ENCODE results near the gene LDLRAD4.

The LDLRAD4 gene

DNA sequence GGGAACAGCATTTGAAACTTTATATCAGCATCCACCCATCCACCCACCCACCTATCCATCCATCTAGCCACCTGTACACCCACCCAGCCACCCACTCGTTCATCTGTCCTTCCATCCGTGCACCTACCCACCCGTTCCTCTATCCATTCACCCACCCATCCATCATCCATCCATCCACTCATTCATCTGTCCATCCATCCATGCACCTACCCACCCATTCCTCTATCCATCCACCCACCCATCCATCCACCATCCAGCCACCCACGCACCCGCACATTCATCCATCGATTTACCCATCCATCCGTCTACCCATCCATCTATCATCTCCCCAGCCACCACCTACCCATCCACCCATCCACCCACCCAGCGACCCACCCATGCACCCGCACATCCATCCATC lies 24.8 kb downstream of the LDLRAD4 start:
- no peak for TF ChIP-seq GLIS3 (CRISPR knock-in tag; IDR thresholded peaks at IDR 0.05)
- TF ChIP-seq ZC3H10 (CRISPR knock-in tag; IDR thresholded peaks at IDR 0.05): no peak
- TF ChIP-seq CSDC2 (CRISPR knock-in tag; IDR thresholded peaks at IDR 0.05): no peak
- TF ChIP-seq, protein P1, sequence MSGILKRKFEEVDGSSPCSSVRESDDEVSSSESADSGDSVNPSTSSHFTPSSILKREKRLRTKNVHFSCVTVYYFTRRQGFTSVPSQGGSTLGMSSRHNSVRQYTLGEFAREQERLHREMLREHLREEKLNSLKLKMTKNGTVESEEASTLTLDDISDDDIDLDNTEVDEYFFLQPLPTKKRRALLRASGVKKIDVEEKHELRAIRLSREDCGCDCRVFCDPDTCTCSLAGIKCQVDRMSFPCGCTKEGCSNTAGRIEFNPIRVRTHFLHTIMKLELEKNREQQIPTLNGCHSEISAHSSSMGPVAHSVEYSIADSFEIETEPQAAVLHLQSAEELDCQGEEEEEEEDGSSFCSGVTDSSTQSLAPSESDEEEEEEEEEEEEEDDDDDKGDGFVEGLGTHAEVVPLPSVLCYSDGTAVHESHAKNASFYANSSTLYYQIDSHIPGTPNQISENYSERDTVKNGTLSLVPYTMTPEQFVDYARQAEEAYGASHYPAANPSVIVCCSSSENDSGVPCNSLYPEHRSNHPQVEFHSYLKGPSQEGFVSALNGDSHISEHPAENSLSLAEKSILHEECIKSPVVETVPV (CRISPR knock-in tag; IDR thresholded peaks at IDR 0.05): no peak
- no peak for ATAC-seq

DNA sequence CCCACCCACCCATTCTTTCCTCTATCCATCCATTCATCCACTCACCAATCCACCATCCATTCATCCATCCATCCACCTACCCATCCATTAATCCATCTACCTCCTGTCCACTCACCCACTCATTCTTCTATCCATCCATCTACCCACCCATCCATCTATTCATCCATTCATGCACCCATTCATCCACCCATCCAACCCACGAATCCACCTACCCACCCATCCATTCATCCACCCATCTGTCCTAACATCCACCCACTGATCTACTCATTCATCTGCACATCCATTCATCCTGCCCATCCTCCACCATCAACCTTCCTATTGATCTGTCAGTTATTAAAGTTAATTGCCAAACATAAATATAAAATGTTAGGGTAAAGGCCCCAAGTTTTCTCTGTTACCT lies 25.6 kb downstream of the LDLRAD4 start:
- TF ChIP-seq ZFP3 (CRISPR knock-in tag; IDR thresholded peaks at IDR 0.05) (no peak), ZNF8 (CRISPR knock-in tag; IDR thresholded peaks at IDR 0.05) (no peak), ARNTL (CRISPR knock-in tag; IDR thresholded peaks at IDR 0.05; ENCODE audit: borderline replicate concordance, low read depth) (no peak), PPARA (CRISPR knock-in tag; IDR thresholded peaks at IDR 0.05; ENCODE audit: borderline replicate concordance) (no peak), ZNF565 (CRISPR knock-in tag; conservative IDR thresholded peaks at IDR 0.05; ENCODE audit: low read depth) (no peak), GLIS3 (CRISPR knock-in tag; IDR thresholded peaks at IDR 0.05) (no peak), ZFP30 (CRISPR knock-in tag; IDR thresholded peaks at IDR 0.05) (no peak), ZNF70 (CRISPR knock-in tag; IDR thresholded peaks at IDR 0.05) (no peak), TCF4 (CRISPR knock-in tag; IDR thresholded peaks at IDR 0.05; ENCODE audit: borderline replicate concordance) (no peak), ESRRG (CRISPR knock-in tag; IDR thresholded peaks at IDR 0.05) (no peak), CSDC2 (CRISPR knock-in tag; IDR thresholded peaks at IDR 0.05) (no peak), RARB (CRISPR knock-in tag; IDR thresholded peaks at IDR 0.05) (no peak), OSR1 (CRISPR knock-in tag; IDR thresholded peaks at IDR 0.05) (no peak), TOX (CRISPR knock-in tag; IDR thresholded peaks at IDR 0.05; ENCODE audit: borderline replicate concordance) (no peak)
- TF ChIP-seq, protein P1 (CRISPR knock-in tag; IDR thresholded peaks at IDR 0.05): no peak
- TF ChIP-seq, protein P2, sequence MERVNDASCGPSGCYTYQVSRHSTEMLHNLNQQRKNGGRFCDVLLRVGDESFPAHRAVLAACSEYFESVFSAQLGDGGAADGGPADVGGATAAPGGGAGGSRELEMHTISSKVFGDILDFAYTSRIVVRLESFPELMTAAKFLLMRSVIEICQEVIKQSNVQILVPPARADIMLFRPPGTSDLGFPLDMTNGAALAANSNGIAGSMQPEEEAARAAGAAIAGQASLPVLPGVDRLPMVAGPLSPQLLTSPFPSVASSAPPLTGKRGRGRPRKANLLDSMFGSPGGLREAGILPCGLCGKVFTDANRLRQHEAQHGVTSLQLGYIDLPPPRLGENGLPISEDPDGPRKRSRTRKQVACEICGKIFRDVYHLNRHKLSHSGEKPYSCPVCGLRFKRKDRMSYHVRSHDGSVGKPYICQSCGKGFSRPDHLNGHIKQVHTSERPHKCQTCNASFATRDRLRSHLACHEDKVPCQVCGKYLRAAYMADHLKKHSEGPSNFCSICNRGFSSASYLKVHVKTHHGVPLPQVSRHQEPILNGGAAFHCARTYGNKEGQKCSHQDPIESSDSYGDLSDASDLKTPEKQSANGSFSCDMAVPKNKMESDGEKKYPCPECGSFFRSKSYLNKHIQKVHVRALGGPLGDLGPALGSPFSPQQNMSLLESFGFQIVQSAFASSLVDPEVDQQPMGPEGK (CRISPR knock-in tag; IDR thresholded peaks at IDR 0.05; ENCODE audit: borderline replicate concordance): no peak
- TF ChIP-seq, protein P3, sequence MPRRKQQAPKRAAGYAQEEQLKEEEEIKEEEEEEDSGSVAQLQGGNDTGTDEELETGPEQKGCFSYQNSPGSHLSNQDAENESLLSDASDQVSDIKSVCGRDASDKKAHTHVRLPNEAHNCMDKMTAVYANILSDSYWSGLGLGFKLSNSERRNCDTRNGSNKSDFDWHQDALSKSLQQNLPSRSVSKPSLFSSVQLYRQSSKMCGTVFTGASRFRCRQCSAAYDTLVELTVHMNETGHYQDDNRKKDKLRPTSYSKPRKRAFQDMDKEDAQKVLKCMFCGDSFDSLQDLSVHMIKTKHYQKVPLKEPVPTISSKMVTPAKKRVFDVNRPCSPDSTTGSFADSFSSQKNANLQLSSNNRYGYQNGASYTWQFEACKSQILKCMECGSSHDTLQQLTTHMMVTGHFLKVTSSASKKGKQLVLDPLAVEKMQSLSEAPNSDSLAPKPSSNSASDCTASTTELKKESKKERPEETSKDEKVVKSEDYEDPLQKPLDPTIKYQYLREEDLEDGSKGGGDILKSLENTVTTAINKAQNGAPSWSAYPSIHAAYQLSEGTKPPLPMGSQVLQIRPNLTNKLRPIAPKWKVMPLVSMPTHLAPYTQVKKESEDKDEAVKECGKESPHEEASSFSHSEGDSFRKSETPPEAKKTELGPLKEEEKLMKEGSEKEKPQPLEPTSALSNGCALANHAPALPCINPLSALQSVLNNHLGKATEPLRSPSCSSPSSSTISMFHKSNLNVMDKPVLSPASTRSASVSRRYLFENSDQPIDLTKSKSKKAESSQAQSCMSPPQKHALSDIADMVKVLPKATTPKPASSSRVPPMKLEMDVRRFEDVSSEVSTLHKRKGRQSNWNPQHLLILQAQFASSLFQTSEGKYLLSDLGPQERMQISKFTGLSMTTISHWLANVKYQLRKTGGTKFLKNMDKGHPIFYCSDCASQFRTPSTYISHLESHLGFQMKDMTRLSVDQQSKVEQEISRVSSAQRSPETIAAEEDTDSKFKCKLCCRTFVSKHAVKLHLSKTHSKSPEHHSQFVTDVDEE (CRISPR knock-in tag; IDR thresholded peaks at IDR 0.05): no peak
- TF ChIP-seq, protein P4, sequence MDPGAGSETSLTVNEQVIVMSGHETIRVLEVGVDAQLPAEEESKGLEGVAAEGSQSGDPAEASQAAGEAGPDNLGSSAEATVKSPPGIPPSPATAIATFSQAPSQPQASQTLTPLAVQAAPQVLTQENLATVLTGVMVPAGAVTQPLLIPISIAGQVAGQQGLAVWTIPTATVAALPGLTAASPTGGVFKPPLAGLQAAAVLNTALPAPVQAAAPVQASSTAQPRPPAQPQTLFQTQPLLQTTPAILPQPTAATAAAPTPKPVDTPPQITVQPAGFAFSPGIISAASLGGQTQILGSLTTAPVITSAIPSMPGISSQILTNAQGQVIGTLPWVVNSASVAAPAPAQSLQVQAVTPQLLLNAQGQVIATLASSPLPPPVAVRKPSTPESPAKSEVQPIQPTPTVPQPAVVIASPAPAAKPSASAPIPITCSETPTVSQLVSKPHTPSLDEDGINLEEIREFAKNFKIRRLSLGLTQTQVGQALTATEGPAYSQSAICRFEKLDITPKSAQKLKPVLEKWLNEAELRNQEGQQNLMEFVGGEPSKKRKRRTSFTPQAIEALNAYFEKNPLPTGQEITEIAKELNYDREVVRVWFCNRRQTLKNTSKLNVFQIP (CRISPR knock-in tag; IDR thresholded peaks at IDR 0.05; ENCODE audit: borderline replicate concordance, low read depth): no peak
- ATAC-seq: no peak

DNA sequence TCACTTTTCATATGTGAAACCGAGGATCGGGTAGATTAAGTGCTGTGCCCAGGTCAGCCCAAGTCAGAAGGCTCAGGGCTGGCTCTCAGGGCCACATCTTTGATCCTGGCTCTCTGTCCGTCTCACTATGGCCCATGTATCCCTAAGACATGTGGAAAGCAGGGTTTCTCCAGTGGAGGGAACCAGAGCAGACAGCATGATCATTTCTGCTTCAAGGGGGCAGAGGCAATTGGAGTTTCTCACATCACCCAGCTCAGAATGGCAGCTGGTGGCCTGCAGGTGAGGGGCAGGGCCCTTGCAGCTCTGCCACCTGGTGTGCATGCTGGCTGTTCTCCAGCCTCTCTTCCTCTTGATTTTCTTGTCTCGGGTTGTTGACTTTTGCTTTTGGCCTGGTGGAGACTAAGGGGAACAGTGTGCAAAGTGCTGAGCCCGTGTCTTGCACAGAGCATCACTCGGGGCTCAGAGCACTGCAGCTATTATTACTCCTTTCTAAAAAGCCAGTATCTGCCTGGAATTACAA lies 27.0 kb downstream of the LDLRAD4 start:
- no peak for ATAC-seq
- TF ChIP-seq CSDC2 (CRISPR knock-in tag; IDR thresholded peaks at IDR 0.05): no peak
- no peak for TF ChIP-seq SNAI2 (CRISPR knock-in tag; IDR thresholded peaks at IDR 0.05)
- TF ChIP-seq ZNF70 (CRISPR knock-in tag; IDR thresholded peaks at IDR 0.05): no peak
- TF ChIP-seq ESRRG (CRISPR knock-in tag; IDR thresholded peaks at IDR 0.05): no peak
- TF ChIP-seq, protein P1 (CRISPR knock-in tag; IDR thresholded peaks at IDR 0.05): no peak
- TF ChIP-seq GLIS3 (CRISPR knock-in tag; IDR thresholded peaks at IDR 0.05): no peak
- TF ChIP-seq BACH2 (CRISPR knock-in tag; IDR thresholded peaks at IDR 0.05; ENCODE audit: borderline replicate concordance): no peak
- TF ChIP-seq TOX (CRISPR knock-in tag; IDR thresholded peaks at IDR 0.05; ENCODE audit: borderline replicate concordance): no peak
- no peak for TF ChIP-seq ZFP3 (CRISPR knock-in tag; IDR thresholded peaks at IDR 0.05)
- no peak for TF ChIP-seq PPARA (CRISPR knock-in tag; IDR thresholded peaks at IDR 0.05; ENCODE audit: borderline replicate concordance)
- no peak for TF ChIP-seq OSR1 (CRISPR knock-in tag; IDR thresholded peaks at IDR 0.05)
- no peak for TF ChIP-seq ISL1 (CRISPR knock-in tag; IDR thresholded peaks at IDR 0.05)
- TF ChIP-seq, protein P4 (CRISPR knock-in tag; IDR thresholded peaks at IDR 0.05; ENCODE audit: borderline replicate concordance, low read depth): no peak
- TF ChIP-seq ZNF8 (CRISPR knock-in tag; IDR thresholded peaks at IDR 0.05): no peak
- TF ChIP-seq ZNF565 (CRISPR knock-in tag; conservative IDR thresholded peaks at IDR 0.05; ENCODE audit: low read depth): no peak
- TF ChIP-seq, protein P5, sequence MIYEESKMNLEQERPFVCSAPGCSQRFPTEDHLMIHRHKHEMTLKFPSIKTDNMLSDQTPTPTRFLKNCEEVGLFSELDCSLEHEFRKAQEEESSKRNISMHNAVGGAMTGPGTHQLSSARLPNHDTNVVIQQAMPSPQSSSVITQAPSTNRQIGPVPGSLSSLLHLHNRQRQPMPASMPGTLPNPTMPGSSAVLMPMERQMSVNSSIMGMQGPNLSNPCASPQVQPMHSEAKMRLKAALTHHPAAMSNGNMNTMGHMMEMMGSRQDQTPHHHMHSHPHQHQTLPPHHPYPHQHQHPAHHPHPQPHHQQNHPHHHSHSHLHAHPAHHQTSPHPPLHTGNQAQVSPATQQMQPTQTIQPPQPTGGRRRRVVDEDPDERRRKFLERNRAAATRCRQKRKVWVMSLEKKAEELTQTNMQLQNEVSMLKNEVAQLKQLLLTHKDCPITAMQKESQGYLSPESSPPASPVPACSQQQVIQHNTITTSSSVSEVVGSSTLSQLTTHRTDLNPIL (CRISPR knock-in tag; IDR thresholded peaks at IDR 0.05; ENCODE audit: low read depth): no peak
- no peak for TF ChIP-seq ZFP30 (CRISPR knock-in tag; IDR thresholded peaks at IDR 0.05)
- no peak for TF ChIP-seq ZC3H10 (CRISPR knock-in tag; IDR thresholded peaks at IDR 0.05)

Data from SK-N-SH treated with all-trans-retinoic acid at 6 μM for 48 hours (cell line).